ENCODE data around the gene CDIPT. TPM values are rescaled to one million over a fixed set of nuclear protein-coding genes. Genes with fewer than 3 reads are reported as not detected.
"Not testable (repeated sequence)": the region's sequence is repeated elsewhere in the genome, so short reads cannot be mapped to it uniquely, and the experiment has no call there.

Gene CDIPT, protein sequence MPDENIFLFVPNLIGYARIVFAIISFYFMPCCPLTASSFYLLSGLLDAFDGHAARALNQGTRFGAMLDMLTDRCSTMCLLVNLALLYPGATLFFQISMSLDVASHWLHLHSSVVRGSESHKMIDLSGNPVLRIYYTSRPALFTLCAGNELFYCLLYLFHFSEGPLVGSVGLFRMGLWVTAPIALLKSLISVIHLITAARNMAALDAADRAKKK
- total RNA-seq (2014; rRNA removed; shearing (Covaris generic)): 112 and 119 TPM in 2 replicates

DNA sequence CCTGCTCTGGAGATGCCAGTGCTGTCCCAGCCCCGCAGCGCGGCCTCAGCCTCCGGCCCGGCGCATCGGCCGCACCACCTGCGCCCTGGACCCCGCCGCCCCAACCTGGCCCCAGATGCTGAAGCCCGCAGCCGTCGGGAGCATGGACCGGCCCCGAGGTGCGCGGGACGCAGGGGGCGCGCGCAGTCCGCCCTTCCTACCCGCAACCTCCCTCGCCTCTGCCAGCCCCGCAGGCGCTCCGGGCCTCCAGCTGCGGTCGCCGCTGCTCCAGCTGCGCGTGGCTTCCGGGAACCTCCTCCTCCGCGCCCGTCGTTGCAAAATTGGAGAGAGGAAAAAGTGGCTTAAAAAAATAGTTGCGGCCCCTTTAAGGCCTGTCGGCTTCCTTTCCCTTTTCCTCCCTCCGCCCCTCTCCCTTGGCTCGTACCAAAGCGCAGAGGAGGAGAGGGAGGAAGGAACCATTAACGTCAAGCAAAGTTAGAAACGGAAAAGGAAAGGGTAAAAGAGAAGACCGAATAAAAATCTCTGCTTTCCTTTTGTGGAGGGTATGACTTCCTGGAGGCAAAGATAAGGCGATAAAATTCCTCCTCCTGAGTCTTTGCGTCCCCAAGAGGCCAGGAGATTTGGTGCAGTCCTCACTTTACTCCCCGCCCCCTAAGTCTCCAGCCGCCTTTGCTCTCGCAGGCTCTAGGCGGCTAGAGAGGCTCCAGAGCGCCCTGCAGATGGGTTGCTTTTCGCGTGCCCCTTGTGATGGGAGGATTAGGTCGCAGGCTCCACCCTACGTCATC is at the start of gene CDIPT:
Gene CDIPT, minus strand, starts transcription at position 343 of the 785 bp plus-strand sequence. CDS start 369 bp downstream, outside the sequence.
- peak; percentile 96 for DNase-seq (ENCODE audit: low spot score)

DNA sequence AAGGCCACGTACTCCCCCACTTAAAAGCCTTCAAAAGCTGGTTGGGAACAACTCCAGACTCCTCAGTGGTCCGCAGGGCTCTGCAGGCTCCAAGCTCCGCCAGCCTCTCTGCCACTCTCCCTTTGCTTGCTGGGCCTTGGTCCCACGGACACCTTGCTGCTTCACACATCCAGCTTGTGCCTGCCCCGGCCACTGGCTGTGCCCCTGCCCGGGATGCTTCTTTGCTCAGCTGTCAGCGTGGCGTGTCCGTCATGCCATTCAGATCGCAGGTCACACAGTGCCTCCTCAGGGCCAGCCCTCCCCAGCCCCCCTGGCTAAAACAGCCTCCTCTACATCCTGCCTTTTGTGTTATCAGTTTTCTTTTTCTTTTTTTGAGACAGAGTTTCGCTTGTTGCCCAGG is 49.1 kb upstream of the CDIPT start:
- DNase-seq (ENCODE audit: low spot score): no peak

DNA sequence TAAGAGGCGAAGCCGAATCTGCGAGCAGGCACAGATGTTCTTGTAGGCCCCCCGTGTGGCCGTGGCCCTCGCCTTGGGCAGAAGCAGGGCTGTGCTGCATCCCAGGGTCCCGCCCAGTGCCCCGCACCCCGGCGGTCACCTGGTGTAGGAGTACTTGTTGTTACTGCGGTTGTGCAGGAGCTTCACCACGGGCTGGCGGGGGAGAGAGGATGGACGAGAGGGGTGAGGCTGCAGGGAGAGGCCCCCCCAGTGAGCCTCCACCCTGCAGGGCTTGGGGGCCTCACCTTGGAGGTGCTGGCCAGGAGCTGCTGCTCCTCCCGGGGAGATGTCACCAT is 48.6 kb upstream of the CDIPT start:
- no peak for DNase-seq (ENCODE audit: low spot score)

DNA sequence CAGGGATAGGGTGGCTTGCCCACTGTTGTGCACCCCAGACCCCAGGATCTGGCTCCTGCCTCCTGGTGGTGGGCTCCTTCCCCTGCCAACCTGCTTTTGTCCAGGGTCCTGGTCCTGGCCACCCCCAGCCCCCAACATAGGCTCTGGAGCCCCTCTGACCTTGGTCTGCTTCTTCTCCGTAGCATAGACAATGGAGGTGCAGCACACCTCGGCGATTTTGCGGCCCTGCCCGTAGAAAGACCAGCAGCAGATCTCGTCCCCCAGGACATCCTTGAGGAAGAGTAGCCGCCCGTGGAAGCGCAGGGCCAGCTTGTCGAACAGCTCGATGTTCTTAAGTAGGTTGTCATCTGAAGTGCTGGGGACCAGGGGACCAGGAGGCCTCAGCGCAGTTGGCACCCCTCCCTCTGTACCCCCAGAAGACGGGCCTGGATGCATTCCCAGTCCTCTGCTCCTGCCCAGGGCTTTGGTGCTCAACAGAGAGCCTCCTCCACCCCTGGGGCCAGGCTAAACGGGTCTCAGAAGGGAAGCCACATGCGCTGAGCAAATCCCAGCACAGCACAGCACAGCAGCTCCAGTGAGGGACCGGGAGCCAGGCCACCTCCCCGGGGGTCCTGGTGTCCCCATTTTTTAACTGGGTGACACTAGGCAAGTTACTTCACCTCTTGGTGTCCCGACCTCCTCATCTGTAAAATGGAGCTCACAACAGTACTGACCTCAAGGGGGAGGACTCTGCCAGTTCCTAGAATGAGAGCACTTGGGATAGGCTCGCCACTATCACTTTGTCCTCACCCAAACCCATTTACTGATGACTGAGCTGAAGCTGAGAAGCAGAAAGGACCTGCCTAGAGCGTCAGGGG is 48.0 kb upstream of the CDIPT start:
- DNase-seq (ENCODE audit: low spot score): no peak

DNA sequence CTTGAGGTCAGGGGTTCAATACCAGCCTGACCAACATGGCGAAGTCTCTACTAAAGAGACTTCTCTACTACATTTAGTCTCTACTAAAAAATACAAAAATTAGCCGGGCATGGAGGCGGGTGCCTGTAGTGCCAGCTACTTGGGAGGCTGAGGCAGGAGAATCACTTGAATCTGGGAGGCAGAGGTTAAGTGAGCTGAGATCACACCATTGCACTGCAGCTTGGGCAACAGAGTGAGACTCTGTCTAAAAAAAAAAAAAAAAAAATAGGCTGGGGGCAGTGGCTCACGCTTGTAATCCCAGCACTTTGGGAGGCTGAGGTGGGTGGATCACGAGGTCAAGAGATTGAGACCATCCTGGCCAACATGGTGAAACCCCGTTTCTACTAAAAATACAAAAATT is 46.8 kb upstream of the CDIPT start:
- not testable (repeated sequence) for DNase-seq (ENCODE audit: low spot score)

DNA sequence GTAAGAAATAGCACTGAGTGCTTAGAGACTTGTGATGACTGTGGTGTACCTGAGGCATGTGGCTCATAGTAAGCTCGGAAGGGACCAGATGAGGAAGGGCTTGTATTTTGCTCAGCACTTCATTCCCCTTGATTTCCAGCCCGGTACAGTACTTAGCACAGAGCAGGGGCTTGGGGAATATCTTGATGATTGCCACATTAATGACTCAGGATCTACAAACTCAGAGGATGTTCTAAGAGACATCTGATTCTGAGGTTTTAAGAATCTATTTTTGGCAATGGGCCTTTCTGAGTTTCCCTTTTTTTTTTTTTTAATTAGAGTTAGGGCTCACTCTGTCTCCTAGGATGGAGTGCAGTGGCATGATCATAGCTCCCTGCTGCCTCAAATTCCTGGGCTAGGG is 46.4 kb upstream of the CDIPT start:
- DNase-seq (ENCODE audit: low spot score): peak; percentile 70

DNA sequence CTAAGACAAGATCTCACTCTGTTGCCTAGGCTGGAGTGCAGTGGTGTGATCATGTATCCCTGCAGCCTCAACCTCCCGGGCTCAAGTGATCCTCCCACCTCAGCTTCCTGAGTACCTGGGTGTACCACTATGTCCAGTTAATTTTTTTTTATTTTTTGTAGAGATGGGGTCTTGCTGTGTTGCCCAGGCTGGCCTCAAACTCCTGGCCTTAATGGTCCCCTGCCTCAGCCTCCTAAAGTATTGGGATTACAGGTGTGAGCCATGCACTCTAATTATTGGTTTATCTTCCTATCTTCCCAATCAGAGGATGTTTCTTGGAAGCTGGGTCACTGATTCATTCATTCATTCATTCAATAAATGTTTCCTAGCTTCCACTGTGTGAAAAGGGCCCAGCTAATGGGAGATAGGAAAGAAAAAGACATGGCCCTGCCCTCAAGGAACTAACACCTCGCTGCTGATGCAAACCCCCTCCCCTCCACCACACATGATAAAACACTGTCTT is 45.7 kb upstream of the CDIPT start:
- DNase-seq (ENCODE audit: low spot score): no peak

DNA sequence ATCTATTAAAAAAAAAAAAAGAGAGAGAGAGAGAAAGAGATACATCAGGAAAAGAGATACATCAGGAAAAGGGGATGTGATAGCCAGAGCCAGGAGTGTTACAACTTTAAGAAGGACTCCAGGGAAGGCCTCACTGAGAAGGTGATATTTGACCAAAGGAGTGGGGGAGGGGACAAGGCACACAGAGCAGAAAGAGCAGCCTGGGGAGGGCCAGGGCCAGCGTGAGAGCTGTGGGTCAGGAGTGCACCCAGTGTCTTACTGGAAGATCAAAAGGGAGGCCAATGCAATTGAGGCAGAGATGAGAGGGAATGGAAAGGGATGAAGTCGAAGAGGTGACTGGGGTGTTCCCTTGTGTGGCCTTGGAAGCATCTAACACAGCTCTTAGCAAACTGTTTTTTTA is 44.9 kb upstream of the CDIPT start:
- DNase-seq (ENCODE audit: low spot score): no peak

DNA sequence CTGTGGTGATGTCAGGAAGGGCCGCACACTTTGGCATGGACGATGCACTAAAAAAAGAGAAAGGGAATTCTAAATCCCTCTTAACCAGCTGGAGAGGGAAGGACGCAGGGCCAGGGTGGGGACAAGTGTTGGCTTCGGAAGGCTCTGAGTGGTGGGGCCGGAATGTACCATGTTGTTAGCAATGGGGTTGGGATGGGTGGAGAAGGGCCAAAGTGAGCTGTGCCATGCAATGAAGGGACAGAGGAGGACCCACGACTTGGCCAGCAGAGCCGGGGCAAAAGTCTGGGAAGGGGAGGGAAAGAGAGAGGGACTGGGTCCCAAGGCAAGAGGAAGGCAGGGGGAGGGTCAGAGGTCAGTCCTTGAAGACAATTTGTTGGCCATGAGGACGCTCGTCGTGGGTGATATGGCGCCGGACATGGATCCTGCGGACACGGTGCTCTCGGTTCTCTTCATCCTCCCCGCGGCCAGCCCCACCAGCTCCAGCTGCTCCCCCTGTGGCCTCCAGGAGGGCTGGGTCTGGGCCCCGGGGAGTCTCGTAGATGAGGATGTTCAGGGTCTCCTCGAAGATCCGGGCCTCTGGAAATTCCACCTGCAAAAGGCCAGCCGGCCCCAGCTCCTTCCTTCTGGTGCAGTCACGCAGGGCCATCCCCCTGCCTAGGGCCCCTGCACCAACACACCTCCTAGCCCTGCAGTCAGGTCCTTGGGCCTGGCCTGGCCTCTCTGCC is 43.7 kb upstream of the CDIPT start:
- no peak for DNase-seq (ENCODE audit: low spot score)

DNA sequence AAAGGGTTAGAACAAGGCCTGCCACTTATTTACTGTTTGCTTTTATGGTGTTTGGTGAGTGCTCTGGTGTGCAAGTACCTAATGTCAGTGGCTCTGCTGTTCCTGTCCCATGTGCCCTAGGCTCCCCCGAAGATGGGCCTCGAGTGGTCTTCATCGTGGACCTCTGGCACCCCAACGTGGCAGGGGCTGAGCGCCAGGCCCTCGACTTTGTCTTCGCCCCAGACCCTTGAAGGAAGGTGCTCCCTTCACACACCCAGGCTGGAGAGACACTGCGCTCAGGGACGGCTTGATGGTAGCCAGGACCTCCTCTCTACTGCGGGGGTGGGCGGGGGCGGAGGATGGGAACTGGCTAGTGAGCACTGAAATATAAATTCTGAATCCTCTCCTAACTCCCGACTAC is 42.6 kb upstream of the CDIPT start:
- no peak for DNase-seq (ENCODE audit: low spot score)

DNA sequence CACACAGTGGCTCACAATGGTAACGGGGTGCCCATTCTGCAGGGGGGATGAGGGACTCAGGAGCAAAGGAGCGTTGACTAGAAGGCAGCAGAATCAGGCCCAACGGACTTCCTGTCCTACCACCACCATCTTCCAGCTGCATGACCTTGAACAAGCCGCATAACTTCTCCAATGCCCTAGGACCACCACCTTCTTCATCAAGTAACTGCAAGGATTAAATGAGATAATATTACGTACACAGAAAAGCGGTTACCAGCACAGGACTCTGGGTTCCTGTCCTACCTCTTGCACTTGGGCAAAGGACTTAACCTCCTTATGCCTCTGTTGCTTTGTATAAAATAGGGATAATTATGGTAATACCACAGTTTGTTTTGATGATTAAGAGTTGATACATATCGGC is 41.9 kb upstream of the CDIPT start:
- DNase-seq (ENCODE audit: low spot score): no peak

DNA sequence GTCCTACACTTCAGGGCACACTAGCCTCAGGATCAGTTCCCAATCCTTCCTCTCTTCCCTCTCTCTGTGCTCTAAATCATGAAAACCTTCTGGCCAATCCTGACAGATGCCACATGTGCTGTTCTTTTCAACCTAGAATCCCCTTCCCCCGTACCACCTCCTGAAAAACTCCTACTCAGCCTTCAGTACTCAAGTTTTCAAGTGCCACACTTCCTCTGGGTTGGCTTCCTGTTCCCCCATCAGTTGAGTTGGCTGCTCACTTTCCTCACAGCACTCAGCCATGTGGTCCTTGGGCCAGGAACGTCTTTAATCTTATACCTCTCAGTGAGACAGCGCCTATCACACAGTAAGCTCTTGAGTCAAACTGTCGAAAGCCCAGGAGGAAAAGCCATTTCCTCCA is 40.6 kb upstream of the CDIPT start:
- no peak for DNase-seq (ENCODE audit: low spot score)

DNA sequence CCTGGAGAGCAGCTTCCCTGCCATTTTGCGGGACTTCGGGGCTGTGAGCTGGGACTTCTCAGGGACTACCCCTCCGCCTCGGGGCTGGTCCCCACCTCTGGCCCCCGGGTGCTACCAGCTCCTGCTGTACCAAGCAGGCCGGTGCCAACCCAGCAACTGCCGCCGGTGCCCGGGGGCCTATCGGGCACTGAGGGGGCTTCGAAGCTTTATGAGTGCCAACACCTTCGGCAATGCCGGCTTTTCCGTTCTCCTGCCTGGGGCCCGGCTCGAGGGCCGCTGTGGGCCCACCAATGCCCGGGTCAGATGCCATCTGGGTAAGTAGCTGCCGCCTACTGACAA is 38.5 kb upstream of the CDIPT start:
- DNase-seq (ENCODE audit: low spot score): no peak

DNA sequence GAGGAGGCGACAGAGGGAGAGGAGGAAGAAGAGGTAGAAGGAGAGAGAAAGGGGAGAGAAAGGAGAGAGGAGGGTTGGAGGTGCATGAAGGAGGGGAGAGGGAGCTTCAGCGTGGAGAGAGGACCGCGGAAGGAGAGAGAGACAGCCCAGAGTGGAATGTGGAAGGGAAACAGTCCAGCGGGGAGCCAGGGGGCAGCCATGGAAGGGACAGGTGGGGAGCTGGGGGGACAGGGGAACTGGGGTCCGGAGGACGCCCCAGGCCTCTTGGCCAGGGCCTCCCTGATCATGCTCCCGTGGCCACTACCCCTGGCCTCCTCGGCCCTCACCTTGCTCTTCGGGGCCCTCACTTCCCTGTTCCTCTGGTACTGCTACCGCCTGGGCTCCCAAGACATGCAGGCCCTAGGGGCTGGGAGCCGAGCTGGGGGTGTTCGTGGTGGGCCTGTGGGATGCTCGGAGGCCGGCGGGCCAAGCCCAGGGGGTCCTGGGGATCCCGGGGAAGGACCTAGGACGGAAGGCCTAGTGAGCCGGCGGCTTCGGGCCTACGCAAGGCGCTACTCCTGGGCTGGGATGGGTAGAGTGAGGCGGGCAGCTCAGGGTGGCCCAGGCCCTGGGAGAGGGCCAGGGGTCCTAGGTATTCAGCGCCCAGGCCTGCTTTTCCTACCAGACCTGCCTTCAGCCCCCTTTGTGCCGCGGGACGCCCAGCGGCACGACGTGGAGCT is 38.0 kb upstream of the CDIPT start:
- peak; percentile 22 for DNase-seq (ENCODE audit: low spot score)

DNA sequence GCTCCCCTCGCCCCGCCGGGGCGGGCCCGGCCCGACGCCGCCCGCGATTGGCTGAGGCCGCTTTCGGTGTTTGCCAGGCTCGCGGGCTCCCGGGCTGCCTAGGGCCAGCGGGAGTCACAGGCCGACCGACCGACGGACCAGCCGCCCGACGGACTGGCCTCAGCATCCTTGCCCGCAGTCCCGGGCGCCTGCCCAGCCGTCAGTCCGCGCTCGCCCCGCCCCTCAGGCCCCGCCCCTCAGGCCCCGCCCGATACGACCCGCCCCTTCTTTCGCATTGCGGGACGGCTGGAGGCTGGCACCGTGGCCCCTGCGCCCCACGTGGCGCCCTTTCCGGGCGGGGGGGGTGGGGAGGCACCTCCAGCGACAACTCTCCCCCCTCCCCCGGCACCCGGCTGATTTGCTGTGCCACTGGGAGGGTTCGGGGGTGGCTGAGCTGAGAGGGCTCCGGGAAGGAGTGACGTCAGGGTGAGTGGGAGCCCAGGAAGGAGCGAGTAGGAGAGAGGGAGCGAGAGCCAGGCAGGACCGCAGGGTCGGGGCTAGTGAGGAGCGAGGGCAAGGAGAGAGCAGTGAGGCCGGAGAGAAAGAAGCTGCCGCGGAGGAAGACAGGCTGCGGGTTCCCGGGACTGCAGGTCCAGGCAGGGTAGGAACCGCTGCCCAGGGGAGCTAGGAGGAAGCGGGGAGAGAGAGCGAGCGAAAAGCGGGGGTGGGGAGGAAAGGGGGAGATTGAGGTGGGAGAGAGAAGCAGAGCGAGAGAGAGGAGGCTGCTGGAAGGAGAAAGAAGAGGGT is 37.3 kb upstream of the CDIPT start, which contains the start of gene ASPHD1:
Gene ASPHD1, plus strand, starts transcription at position 387 of the 786 bp plus-strand sequence. CDS start 484 bp downstream, outside the sequence.
- DNase-seq (ENCODE audit: low spot score): peak; percentile 88

DNA sequence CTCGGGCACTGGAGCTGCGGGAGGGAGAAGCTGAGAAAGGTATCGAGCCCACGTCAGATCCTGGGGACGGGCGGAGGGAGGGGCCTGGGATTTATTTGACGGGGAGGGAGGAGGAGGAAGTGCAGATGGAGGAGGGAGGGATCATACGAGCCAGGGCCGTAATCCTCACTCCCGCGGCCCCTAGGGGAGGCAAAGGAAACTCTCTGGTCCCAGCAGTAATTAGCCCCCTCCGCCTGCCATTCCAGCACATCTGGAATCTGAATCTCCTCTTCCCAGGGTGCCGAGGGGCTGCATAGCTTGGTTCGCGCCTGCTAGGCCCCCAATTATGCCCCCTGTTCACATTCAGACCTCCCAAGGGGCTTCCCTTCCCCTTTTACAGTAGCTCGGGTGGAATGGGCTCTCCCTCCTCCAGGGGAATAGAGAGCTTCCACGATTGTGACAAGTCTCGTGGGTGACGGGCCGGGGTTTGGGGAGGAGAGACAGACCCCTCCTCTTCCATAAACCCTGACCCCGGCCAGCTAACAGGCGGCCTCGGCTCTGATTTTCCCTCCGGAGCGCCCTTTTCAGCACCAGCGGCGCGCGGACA is 36.6 kb upstream of the CDIPT start, which contains the start of gene SEZ6L2:
Gene SEZ6L2, minus strand, starts transcription at position 35 of the 586 bp plus-strand sequence. CDS start 531 bp downstream, outside the sequence.
- DNase-seq (ENCODE audit: low spot score): peak; percentile 94

DNA sequence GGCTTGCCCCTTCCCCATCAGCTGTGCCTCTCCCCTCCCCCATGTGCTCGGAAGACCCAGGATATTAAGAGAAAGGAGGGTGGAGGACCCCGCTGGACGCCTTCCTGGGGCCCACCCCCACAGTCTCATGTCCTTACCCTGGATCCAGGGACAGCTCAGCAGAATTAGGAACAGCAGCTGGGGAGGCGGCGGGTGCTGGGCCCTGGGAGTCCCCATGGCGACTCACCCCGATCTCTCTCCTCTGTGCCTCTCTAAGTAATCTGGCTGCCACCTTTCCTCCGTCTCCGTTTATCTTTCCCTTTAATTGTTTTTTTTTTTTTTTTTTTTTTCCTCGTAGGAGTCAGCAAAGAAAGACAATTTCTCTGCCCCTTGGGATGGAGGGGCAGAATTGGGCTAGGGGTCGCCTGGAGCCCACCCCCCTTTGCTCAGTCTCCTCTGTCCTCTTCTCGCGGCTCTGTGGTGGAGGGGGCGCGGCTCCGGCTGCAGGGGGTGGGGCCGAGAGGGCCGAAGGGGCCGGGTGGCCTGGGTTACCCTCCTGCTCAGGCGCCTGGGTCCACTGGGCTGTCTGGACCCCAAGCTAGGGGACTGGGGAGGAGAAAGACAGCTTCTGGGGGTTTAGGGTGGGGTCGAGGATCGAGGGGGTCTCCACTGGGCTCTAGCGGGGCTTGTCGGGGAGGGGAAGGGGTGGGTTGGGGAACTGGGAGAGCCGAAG is 35.9 kb upstream of the CDIPT start:
- DNase-seq (ENCODE audit: low spot score): peak; percentile 22

DNA sequence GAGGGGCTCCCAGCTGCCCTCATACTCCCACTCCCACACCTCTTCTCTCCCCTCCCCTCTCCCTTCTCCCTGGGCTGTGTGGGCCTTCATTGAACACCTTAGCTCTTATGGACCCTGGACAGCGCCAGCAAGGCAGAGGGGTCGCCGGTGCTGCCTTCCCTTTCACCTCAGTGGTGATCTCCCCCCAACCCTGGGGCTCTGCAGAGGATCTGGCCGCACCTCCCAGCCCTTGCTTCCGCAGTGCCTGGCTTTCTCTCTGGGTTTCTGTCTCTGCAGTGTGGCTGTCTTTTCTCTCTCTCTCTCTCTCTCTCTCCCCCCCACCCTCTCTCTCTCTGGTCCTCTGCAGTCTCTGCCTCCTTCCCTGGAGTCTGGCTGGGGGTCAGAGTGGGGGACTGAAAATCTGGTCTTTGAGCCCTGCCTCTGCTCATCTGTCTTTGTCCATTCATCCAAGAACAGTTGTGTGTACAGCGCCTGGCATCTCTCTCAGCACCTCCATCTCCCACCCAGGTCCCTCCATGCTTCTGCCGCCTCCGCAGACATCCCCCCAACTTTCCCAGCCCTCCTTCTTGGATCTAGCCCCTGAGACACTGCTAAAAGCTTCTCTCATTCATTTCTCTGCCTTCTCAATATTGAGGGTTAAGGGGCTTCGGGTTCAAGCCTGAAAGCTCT is 35.2 kb upstream of the CDIPT start:
- DNase-seq (ENCODE audit: low spot score): no peak
